ELR (cell line): ENCODE measurements around the gene WDR38.
"Not testable (repeated sequence)": the region's sequence is repeated elsewhere in the genome, so short reads cannot be mapped to it uniquely, and the experiment has no call there.

Experiments used
- DNase-seq: peaks from one replicate; pipeline ENCODE4 v3.0.0-alpha.2; 2015; ENCODE audit warnings: low read depth

WDR38 gene

GRCh38 chr9:124834591-124834990, 18.7 kb upstream of the WDR38 start:
- peak; percentile 72 for DNase-seq

- peak; percentile 53 for DNase-seq
Measured at GRCh38 chr9:124835026-124835557, 18.2 kb upstream of the WDR38 start.

GRCh38 chr9:124838132-124838531, 15.1 kb upstream of the WDR38 start:
- not testable (repeated sequence) for DNase-seq

- DNase-seq: not testable (repeated sequence)
Measured at GRCh38 chr9:124838567-124839275, 14.5 kb upstream of the WDR38 start.

GRCh38 chr9:124839612-124840299, 13.5 kb upstream of the WDR38 start:
- peak; percentile 62 for DNase-seq

GRCh38 chr9:124840300-124840833, 12.9 kb upstream of the WDR38 start:
- DNase-seq: peak; percentile 60

DNA sequence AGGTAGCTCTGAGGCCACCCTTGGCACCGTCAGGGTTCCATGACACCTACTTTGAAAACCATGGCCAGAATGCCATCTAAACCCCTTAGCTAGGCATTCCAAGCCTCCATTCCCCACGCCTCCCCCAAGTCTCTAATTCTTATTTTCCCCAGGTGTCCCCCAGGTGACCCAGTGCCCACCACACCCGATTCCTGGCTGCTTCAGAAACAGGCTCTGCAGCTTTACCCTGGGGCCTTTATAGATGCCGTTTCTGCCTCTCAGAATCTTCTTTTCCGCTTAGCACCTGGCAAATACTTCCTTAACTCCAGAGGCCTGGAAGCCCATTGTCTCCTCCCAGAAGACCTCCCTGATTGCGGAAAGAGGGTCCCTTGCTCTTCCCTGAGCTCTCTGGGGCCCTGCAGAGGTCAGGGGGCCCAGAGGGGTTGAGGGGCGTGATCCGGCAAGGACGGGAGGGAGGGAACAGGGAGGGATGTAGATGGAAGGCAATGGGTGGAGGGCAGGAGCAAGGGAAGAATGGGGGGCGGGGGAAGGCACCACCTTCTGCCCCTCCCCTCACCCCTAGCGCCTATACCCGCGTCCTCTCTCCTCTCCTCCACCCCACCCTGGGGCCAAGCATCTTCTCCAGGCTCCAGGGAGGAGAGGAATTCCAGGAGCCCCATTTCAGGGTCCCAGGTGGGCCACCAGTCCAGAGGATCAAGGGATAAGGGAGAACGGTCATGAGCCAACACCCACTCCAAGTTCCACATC, 12.0 kb upstream of the WDR38 start:
- no peak for DNase-seq

GRCh38 chr9:124843456-124844034, 9.7 kb upstream of the WDR38 start:
- no peak for DNase-seq

DNA sequence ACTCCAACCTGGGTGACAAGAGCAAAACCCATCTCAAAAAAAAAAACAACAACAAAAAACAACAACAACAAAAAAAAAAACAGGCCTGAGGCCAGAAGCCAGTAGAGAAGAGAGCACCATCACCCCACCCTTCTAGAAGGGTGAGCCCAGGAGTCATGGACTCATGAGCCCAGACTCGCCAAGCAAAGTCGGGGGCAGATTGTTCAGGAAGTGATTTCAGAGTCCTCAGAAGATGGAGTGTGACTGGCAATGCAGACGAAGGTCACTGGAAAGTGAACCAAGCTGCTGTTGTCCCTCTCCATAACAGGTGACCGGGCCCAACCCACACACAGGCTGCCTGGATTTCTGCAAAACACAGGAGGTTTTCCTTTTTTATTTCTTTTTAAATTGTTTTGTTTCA, 9.0 kb upstream of the WDR38 start:
- no peak for DNase-seq

- DNase-seq: not testable (repeated sequence)
Measured at GRCh38 chr9:124846467-124846866, 6.8 kb upstream of the WDR38 start.

DNA sequence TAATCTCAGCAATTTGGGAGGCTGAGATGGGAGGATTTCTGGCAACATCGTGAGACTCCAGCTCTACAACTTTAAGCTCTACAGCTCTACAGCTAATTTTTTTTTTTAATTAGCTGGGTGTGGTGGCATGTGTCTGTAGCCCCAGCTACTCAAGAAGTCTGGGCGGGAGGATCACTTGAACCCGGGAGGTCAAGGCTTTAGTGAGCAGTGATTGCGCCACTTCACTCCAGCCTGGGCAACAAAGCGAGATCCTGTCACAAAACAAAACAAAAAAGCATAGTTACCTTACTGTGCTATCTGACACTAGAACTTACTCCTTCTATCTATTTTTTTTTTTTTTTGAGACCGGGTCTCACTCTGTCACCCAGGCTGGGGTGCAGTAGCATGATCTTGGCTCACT, 6.3 kb upstream of the WDR38 start:
- DNase-seq: no peak

DNA sequence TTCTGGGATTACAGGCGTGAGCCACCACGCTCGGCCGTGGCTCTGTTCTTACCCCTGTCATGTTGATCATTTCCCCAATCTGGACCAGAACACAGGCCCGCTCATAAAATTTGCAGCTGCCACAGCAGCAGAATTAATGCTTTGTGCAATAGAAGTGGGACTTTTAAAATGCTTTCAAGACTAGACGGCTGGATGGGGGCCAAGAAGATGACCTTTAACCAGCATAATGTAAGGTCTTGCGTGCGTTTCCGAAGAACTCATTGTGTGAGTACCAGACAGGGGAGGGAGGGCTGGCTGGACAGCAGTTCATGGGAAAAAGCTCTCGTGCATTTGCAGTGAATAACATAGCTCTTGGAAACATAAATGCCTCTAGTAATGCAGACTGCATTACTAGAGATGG, 3.5 kb upstream of the WDR38 start:
- DNase-seq: no peak

GRCh38 chr9:124852121-124852828, 985 bp upstream of the WDR38 start:
- DNase-seq: no peak

GRCh38 chr9:124853605-124854143, 414 bp downstream of the WDR38 start:
- DNase-seq: no peak

GRCh38 chr9:124854161-124854560, 901 bp downstream of the WDR38 start:
- no peak for DNase-seq

DNA sequence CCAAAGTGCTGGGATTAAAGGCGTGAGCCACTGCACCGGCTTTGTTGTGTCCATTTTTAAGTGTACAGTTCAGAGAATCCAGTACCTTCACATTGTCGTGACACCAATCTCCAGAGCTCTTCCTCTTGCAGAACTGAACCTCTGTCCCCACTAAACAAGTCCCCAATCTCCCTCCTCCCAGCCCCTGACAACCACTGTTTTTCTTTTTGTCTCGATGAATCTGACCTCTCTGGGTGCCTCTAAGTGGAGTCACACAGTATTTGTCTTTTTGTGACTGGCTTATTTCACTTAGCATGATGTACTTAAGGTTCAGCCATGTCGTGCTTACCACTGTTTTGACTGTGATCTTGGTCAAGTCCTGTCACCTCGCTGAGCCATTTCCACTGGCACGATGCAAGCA, 1.6 kb downstream of the WDR38 start:
- no peak for DNase-seq

DNA sequence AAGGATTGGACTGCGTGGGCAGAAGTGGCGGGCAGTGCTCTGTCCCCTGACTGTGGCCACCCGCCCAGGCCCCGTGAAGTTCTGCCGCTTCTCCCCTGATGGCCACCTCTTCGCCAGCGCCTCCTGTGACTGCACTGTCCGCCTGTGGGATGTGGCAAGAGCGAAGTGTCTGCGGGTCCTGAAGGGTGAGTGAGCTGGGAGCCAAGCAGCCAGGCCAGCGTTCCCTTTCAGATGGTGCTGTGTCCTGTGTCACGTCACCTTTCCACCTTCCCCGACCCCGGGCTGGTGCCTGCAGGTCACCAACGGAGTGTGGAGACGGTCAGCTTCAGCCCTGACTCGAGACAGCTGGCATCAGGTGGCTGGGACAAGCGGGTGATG, 2.3 kb downstream of the WDR38 start:
- no peak for DNase-seq

DNA sequence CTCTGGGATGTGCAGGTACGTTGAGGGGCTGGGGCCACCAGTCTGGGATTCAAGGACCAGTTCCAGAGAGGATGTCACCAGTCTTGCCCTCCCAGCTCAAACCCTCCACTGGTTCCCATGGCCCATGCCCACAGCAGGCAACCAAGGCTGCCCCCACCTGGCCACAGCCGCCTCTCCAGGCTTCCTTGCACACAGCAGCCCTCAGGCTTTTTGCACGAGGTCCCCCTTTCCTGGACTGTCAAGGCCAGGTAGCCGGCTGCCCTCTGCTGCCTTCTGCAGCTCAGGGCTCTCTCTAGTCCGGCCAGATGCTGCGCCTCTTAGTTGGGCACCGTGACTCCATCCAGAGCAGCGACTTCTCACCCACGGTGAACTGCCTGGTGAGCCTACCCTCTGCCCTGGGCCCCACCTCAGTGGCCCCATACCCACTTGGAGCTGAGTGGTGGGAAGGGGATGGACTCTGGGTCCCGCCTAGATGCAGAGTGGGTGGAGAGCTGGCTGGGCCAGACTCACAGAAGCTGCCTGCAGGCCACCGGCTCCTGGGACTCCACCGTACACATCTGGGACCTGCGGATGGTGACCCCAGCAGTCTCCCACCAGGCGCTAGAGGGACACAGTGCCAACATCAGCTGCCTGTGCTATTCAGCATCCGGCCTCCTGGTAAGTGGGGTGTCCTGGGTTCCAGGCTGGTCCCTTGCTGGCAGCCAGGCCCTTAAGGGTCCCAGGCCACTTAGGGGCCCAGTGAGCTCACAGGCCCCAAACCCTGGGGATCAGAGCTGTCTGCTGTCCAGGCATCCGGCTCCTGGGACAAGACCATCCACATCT, 2.9 kb downstream of the WDR38 start:
- peak; percentile 76 for DNase-seq

- no peak for DNase-seq
Measured at GRCh38 chr9:124857533-124858162, 4.4 kb downstream of the WDR38 start.
